Bone marrow (tissue), 2 donors: Measurements from ENCODE around the gene MLXIP.
A peak's percentile ranks its signal among the peaks of the same experiment; 100 is the strongest.
"Not testable (repeated sequence)": the region's sequence is repeated elsewhere in the genome, so short reads cannot be mapped to it uniquely, and the experiment has no call there.

Experiments
- DNase-seq, 2 donors: peaks; one replicate each; lab custom pipeline; 2025; lab: John Stamatoyannopoulos, UW

MLXIP gene

DNA sequence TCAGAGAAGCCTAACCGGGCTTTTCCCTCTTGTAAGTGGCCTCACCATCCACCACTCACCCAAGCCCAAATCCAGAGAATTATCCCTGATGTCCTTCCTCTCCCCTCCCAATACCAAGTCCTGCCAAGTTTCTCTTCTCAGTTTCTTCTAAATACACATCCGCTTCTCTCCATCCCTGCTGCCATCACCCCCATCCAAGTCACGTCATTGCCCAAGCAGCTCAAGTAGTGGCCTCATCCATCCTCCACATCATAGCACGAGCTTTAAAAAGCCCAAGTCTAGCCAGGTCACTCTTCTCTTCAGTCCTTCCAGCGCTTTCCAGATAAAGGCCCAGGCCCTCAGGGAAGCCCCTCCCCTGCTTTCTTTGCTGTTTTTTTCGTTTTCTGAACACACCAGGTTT lies 70.1 kb downstream of the MLXIP start:
- no peak for DNase-seq

DNA sequence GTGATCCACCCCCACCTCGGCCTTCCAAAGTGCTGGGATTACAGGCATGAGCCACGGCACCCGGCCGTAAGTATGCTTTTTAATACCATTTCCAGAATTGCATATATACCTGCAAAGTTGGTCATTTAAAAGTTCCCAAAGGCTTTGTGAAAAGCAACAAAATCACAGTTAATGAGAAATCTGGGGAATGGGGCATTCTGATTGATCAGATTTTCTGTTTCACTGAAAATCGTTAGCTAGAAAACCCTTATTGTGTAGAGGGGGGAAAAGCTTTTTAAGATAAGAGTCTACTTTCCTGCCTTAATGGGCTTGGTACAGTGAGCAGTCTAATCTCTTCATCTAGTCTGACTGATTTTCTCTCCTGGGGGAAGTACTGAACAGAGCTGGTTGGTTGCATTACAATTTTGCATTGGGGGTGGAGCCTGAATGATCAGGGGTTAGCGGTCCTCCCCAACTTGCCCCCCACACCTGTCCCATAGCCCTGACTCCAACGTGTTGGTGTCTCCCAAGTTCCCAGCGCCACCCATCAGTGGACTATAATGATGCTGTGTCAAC lies 71.6 kb downstream of the MLXIP start:
- DNase-seq: no peak

DNA sequence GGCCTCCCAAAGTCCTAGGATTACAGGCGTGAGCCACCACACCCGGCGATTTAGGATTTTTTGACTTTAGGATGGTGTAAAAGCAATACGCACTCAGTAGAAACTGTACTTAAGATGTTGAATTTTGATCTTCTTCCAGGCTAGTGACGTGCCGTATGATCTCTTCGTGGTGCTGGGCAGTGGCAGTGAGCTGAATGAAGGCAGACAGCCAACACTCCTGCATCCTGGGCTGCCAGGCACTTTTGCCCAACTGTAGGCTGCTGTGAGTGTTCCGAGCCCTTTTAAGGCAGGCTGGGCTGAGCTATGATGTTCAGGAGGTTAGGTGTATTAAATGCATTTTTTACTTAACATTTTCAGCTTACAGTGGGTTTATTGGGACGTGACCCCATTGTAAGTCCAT lies 74.2 kb downstream of the MLXIP start:
- DNase-seq: no peak

DNA sequence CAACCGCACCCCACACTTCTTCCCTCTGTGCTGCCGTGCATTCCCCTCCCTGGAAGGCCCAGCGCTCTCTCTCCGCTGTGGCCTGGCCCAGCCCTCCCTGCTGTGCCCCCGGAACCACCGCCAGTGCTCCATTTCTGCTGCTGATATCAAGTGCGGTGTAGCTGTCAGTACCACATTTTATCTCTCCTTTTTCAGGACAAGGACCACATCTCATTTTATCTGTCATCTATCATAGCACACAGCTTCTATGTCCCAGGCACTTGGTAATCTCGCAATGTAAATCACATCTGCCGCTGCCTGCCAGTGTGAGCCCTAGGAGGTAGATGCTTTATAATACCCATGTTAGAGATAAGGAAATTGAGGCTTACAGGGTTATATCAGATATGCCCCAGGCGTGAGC lies 77.1 kb downstream of the MLXIP start:
- no peak for DNase-seq

DNA sequence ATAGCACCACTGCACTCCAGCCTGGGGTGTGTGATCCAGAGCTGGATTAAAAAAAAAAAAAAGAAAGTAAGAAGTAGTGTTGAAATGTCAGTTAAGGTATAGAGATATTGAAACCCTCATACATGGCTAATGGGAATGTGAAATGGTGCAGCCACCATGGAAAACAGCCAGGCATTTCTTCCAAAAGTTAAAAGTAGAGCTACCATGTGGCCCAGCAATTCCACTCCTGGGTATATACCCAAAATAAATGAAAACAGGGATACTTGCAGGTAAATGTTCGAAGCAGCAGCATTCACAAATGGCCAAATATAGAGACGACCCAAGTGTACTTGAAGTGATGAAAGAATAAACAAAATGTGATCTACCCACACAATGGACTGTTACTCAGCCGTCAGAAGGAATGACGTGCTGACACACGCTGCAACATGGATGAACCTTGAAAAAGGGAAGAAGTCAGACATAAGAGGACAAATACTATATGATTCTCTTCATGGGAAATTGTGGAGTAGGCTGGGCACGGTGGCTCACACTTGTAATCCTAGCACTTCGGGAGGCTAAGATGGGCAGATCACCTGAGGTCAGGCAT lies 80.2 kb downstream of the MLXIP start:
- no peak for DNase-seq

DNA sequence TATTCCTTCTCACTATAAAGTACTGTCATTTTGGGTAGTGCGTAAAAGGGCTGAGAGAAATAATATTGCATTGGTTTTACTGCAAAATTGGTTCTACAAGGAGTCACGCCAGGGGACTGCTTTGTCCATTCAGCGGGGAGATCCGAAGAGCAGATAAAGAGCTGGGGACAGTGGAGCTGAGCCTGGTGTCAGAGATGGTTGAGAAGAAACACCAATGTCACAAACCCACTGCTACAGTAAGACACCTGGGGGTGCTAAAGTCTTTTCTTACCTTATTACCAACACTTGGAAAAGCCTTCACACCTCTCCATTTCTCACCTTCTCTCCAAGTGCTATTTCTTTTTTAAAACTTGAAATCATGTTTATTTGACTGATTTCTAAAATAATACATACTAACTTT lies 81.3 kb downstream of the MLXIP start:
- DNase-seq: no peak

DNA sequence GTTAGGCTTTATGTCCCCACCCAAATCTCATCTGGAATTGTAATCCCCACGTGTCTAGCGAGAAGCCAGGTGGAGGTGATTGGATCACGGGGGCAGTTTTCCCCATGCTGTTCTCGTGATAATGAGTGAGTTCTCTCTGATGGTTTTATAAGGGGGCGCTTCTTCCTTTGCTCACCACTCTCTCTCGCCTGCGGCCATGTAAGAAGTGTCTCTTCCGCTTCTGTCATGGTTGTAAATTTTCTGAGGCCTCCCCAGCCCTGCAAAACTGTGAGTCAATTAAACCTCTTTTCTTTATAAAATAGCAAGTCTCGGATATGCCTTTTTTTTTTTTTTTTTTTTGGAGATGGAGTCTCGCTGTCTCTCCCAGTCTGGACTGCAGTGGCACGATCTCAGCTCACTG lies 82.2 kb downstream of the MLXIP start:
- no peak for DNase-seq

DNA sequence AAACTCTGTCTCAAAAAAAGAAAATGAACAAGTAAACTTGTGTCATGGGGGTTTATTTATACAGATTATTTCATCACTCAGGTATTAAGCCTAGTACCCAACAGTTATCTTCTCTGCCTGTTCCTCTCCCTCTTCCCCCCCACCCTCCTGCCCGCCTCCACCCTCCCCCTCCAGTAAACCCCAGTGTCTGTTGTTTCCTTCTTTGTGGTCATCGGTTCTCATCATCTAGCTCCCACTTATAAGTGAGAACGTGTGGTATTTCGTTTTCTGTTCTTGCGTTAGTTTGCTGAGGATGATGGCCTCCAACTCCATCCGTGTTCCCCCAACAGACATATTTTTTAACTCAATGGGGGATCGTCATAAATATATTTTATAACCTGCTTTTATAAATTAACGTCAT lies 83.1 kb downstream of the MLXIP start:
- DNase-seq: no peak

DNA sequence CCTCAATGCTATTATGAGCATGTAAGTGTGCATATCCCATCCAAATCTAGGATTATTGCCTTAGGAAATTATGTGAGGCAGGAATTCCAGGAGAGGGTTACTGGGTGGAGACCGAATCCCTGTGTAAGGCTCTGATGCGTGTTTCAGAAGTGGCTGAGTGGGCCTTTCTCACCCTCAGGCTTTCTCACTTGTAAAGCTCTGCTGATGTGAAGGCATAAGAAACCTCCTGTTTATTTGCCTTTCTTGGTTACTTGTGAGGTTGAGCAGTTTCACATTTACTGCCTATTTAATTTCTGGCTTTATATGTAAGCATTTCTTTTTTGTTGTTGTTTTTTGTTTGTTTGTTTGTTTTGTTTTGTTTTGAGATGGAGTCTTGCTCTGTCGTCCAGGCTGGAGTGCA lies 84.4 kb downstream of the MLXIP start:
- DNase-seq: no peak

DNA sequence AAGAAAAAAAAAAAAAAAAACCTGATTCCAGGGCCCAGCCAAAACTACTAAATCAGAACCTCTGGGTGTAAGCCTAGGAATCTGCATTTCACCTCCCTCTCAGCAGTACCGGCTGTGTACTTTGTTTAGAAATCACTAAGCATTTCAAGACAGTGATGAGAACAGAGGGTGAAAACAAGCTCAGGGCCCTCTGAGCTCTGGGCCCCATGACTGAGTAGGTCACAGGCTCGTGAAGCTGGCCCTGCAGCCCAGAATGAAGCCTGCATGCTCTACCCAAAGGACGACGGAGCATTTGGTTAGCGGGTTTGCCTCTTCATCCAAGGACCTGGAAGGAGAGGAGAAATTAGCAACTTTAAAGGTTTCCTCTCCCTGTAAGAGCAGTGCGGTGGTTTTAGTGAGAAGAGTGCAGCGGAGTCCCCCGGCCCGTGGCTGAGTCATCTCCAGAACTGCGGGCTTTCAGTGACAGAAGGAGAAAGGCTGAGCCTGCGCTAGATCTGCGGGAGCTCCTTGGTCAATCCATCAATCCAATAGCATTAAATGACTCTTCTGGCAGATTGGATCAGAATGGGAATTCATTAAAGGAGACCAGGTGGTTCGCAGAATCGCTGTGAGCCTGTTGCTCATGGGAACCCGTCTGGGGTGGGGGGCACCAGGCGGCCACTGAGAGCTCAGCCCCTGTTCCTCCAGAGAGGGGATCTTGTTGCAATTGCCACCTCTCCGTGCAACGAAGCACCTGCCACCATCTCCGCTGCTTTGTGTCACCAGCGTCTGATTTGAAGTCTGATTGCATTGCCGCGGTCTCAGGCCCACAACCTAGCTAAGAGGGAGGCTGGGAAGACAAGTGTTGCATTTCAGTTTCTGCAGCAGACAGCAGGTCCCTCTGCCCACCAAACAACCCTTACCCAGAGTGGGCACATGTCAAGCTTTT lies 88.1 kb downstream of the MLXIP start:
- no peak for DNase-seq

DNA sequence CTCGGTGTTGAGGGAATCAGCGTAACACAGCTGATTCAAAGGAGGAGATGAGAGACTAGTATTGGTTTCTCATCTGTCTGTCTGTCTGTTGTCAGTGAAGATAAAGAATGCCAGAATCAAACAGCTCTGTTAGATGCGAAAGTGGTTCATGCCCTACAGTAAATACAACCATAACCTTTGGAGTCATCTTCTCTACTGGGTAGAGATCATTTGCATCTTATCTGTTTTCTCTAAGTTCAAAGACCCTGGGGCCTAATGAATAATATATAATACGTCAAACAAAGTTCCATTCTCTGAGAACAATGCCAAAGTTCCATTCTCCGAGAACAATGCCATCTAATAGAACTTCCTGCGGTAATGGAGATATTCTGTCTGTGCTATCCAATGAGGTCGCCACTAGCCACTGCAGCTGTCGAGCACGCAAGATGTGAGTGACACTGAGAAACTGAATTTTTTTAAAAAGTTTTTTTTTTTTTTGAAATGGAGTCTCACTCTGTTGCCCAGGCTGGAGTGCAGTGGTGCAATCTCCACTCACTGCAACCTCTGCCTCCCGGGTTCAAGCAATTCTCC lies 88.9 kb downstream of the MLXIP start:
- DNase-seq: no peak

DNA sequence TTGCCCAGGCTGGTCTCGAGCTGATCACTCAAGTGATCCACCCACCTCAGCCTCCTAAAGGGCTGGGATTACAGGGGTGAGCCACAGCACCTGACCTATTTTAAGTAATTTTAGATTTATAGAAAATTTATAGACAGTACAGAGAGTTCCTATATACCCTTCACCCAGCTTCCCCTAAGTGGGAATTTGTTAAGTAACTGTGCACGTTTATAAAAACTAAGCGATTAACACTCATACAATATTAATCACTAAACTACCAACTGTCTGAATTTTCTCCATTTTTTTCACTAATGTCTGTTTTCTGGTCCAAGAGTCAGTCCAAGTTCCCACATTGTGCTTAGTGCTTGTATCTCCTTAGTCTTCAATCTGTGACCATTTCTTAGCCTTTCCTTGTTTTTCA lies 89.9 kb downstream of the MLXIP start:
- DNase-seq: no peak

DNA sequence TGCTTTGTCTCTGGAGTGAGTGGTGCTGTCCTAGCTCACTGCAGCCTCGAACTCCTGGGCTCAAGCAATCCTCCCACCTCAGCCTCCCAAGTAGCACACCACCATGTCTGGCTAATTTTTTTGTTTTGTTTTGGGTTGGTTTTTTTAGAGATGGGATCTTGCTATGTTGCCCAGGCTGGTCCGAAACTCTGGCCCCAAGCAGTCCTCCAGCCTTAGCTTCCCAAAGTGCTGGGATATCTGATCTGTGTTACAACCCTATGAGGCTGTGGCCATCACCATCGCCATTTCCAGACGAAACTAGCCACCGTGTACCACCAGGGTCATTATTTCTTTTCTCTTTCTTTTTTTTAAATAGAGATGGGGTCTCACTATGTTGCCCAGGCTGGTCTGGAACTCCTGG lies 92.8 kb downstream of the MLXIP start:
- no peak for DNase-seq

DNA sequence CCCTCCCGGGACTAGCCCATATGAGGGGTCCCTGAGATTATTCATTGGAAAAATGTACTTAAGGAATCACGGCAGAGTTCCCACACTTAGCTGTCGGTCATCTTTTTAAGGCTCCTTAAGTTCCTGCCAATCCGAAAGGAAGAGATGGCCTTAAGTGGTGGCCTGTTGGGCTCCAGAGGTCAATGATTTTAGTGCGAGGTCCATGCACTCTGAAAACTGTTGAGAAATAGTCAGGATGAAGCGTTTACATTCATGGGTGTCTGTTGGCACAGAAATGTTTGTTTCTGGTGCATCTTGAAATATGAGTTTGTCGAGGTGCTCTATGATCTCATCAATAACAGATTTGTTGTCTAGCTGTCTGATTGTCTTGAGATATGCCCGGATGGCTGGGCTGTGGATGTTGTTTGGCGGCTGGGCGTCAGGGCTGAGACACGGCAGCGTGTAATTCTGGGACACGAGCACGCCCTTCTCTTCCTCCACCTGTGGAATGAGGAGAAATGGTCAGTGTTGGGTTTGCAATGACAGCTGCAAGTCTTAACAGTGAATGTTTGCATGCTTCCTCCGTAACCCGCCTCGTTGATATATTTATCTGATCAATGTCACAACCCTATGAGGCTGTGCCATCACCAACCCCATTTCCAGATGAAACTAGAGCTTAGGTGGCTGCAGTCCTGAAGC lies 93.8 kb downstream of the MLXIP start:
- DNase-seq: no peak

DNA sequence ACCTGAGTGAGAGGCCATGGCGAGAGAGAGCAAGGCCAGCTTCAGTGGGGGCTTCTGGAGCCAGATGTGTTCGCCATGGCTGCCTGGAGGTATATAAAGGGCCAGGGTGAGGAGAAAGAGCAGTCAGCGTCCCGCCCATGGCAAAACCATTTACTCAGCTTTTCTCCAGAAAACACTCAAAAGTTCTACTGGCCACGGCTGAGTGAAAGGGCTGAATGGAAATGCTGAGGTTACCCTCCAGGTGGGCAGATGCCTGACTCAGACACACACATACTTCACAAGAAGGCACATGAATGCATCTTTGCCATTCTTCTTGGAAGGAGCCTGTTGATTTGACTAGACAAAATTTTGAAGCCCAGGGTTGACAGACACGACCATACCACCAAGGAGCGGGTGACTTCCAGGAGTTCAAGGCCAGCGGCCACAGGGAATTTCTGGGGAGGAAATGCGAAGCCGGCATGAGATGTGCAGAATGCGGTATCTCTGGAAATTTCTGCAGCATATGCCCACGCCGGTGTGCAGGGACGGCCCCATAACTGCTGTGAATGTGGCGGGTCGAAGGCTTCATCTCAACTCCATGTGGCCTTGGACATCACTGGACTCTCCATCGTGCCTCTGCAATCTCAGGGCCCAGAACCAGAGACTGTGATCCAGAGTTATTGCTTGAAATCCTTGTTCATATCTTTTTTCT lies 95.7 kb downstream of the MLXIP start, which contains the start of gene IL31:
IL31 (minus strand) TSS at position 67 of the 691 bp plus-strand sequence; CDS start at position 18, 49 bp downstream.
- DNase-seq: no peak

DNA sequence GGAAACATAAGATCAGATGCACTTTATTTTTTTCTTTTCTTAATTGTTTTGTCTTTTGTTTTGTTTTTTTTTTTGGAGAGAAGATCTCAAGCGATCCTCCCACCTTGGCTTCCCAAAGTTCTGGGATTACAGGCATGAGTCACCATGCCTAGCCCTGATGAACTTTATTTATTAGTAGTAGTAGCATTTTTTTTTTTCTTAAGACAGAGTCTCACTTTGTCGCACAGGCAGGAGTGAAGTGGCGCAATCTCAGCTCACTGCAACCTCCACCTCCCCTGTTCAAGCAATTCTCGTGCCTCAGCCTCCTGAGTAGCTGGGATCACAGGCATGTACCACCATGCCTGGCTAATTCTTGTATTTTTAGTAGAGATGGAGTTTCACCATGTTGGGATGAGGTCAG lies 97.9 kb downstream of the MLXIP start:
- not testable (repeated sequence) for DNase-seq

DNA sequence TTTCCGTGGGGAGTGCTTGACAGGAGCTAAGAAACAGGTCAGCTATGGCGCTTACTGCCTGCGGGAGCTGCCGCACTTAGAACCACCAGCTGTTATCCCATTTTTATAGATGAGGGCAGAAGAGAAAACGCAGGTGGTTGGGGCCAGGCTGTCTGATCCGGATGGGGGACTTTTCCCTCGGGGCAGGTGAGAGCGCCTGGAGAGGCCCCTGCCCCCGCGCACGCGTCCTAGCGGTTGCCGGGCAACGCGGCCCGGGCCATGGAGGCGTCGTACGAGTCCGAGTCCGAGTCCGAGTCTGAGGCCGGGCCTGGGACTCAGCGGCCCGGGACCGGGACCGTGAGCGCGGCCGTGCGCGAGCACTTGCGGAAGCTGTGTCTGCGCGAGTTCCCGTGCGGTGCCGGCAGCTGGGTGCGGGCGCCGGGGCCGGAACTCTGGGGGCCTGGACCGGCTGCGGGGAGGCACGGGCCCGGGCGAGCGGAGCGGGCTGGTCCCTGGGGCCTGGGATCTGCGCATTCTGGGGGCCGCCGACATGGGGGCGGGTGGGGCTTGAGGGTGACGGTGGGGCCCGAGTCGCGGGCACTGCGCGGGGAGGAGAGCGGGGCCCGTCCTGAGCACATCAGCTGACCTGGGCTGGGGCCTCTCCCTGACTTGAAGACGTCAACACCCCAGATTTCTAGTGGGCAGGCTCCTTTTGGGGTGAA lies 104.5 kb downstream of the MLXIP start, which contains the start of gene LRRC43:
LRRC43 (plus strand) TSS at position 237 of the 701 bp plus-strand sequence; CDS start at position 259, 22 bp downstream.
- no peak for DNase-seq

DNA sequence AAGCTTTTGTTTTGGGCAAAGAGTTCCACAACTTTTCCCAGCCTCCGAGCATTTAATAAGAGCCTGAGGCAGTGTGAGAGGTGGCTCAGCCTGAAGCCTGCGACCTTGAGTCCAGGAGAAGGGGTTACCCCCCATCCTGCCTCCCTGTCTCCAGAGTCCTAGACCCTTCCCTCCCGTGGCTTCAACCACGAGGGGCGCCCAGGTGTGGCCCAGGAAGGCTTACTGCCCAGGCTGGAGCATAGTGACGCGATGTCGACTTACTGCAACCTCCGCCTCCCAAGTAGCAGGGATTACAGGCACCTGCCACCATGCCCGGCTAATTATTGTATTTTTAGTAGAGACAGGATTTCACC lies 105.0 kb downstream of the MLXIP start:
- no peak for DNase-seq

DNA sequence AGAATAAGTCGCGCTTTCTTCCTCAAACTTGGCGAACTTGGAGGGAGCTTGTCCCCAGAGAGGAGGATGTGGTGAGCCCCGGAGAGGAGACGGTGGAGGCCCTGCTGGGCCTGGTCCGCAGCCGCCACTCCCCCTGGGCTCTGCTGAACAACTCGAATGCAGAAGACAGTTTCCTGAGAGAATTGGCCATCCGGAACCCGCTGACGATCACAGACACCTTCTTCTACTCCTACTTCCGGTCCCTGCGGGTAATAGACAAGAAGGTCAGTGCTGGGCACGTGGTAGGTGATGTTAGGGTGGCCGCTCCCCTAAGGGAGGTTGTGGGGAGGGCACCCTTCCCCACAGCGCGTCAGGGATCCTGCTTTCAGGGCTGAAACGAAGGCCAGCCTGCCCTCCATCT lies 106.0 kb downstream of the MLXIP start:
- DNase-seq: peak in 1 of 2 donors; percentile 17

DNA sequence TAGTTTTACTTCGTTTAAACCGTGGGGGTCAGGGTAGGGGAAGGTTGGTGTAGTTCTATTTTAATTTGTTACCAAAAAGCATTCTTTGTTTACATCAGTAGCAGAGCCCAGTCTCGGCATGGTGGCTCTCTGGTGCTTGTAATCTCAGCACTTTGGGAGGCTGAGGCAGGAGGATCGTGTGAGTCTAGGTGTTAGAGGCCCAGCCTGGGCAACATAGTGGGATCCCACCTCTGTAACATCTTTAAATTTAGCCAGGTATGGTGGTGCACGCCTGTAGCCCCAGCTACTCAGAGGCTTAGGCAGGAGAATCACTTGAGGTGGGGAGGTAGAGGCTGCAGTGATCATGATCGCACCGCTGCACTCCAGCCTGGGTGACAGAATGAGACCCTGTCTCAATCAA lies 106.5 kb downstream of the MLXIP start:
- DNase-seq: no peak

DNA sequence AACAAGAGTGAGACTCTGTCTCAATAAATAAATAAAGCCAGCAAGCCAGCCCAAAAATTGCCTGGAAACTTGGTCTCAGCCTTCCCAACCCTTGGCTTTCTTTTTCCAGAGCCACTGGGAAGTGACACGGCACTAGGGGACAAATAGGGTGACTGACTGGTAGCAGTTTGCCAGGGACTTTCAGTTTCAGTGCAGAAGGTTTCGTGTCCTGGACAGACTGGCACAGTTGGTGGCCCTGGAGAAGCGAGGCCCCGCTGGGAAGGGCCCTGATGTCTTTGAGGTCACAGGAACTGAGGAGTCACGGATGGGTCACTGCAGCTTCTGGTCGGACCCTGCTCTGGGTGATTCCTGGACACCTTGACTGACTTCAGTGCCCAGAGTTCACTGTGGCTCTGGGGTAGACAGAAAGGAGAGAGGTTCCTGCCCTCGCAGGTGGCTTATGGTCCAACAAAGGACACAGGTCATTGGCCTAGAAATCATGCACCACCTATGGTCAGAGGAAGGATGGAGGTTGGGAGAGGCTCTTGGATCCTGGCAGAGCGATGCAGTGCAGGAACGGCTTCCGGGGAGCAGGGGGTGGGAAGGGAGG lies 107.0 kb downstream of the MLXIP start:
- DNase-seq: no peak
